ENCODE results near the gene RGS16.

Gene RGS16, protein sequence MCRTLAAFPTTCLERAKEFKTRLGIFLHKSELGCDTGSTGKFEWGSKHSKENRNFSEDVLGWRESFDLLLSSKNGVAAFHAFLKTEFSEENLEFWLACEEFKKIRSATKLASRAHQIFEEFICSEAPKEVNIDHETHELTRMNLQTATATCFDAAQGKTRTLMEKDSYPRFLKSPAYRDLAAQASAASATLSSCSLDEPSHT

GRCh38 chr1:182604175-182605164, at the start of gene RGS16:
Gene RGS16 (minus strand): TSS chr1:182604389. CDS start chr1:182604259, 130 bp downstream.
- DNase-seq (ENCODE audit: low spot score): peak; percentile 94
- Histone ChIP-seq H3K27ac (peak within 1 kb of the TSS in 1 of 2 donors; percentile 82), H3K4me3 (peak within 1 kb of the TSS; percentile 79)
- TF ChIP-seq, protein P1, sequence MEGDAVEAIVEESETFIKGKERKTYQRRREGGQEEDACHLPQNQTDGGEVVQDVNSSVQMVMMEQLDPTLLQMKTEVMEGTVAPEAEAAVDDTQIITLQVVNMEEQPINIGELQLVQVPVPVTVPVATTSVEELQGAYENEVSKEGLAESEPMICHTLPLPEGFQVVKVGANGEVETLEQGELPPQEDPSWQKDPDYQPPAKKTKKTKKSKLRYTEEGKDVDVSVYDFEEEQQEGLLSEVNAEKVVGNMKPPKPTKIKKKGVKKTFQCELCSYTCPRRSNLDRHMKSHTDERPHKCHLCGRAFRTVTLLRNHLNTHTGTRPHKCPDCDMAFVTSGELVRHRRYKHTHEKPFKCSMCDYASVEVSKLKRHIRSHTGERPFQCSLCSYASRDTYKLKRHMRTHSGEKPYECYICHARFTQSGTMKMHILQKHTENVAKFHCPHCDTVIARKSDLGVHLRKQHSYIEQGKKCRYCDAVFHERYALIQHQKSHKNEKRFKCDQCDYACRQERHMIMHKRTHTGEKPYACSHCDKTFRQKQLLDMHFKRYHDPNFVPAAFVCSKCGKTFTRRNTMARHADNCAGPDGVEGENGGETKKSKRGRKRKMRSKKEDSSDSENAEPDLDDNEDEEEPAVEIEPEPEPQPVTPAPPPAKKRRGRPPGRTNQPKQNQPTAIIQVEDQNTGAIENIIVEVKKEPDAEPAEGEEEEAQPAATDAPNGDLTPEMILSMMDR (IDR thresholded peaks at IDR 0.05): no peak

- no peak for DNase-seq (ENCODE audit: low spot score)
- TF ChIP-seq, protein P1 (IDR thresholded peaks at IDR 0.05): no peak
- H3K27ac ChIP-seq: no peak overlapping the region
- no peak overlapping the region for H3K4me3 ChIP-seq
These were observed 49.8 kb upstream of the RGS16 start for GRCh38 chr1:182653986-182654385.

DNA sequence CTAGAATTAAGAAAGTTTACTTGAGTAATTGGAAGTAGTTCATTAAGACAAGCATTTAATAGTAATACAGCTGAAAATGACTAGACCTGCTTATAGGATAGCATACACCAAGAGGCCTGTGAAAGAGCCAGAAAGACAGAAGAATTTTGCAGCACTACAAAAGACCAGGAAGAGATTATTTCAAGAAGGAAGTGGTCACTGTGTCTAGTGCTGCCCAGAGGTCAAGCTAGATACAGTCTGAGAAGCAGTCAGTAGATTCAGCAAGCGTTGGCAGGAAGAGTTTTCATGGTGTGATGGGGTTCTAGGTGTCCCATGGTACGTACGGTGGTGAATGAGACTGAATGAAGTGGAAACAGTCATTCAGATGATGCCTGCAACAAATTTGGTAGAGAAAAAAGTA, 48.7 kb upstream of the RGS16 start:
- Histone ChIP-seq H3K27ac (no peak overlapping the region), H3K4me3 (no peak overlapping the region)
- no peak for DNase-seq (ENCODE audit: low spot score)
- TF ChIP-seq, protein P1 (IDR thresholded peaks at IDR 0.05): no peak

GRCh38 chr1:182651339-182651724, 47.1 kb upstream of the RGS16 start:
- TF ChIP-seq, protein P1 (IDR thresholded peaks at IDR 0.05): no peak
- H3K4me3 ChIP-seq: no peak overlapping the region
- DNase-seq (ENCODE audit: low spot score): no peak
- H3K27ac ChIP-seq: no peak overlapping the region

DNA sequence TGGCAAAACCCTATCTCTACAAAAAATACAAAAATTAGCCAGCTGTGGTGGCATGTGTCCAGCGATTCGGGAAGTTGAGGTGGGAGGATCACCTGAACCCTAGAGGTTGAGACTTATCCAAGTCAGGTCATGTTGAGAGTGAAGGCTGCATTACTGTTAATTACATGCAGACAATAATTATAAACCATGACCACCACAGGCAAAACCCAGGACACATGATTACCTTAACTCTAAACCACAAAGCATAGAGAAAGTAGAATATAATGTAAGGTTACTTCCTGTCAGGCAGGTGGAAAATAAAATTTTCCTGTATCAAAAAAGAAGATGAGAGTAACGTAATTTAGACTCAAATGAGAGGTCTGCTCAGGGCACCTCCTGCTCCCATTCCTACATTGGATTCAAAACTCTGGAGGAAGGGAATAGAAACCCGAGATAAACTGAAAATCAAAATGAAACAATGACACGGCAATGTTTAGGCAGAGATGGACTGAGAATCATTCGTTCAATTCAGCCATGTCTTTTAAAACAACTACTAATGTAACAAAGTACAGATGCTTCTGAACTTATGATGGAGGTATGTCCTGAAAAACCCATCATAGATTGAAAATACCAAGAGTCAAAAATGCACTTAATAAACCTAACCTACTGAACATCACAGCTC, 46.6 kb upstream of the RGS16 start:
- TF ChIP-seq, protein P1 (IDR thresholded peaks at IDR 0.05): no peak
- H3K27ac ChIP-seq: no peak overlapping the region
- no peak for DNase-seq (ENCODE audit: low spot score)
- no peak overlapping the region for H3K4me3 ChIP-seq

DNA sequence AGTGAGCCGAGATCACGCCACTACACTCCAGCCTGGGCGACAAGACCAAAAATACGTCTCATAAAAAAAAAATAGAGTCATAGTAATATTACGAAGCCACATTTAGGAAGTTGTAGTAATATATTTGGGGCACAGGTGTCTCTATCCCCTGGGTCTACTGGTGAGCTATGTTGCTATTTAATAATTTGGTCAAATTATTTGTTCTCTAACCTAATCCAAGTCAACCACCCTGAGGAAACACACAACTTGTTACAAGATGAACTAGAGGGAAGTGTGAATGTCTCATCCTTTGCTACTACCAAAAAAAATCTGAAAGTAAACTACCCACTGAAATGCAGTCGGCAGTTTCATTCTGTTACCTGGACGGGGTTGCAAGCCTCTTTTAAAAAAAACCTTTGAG, 44.9 kb upstream of the RGS16 start:
- H3K27ac ChIP-seq: no peak overlapping the region
- H3K4me3 ChIP-seq: no peak overlapping the region
- DNase-seq (ENCODE audit: low spot score): no peak
- TF ChIP-seq, protein P1 (IDR thresholded peaks at IDR 0.05): no peak
